ENCODE data around the gene NOS1AP. TPM values are rescaled to one million over a fixed set of nuclear protein-coding genes. Genes with fewer than 3 reads are reported as not detected.

NOS1AP gene
- total and polyA plus RNA-seq, 9 of the 15 experiments (the other 6 are each of a cell fraction or from before 2014, with no cell fraction given): 0.07 to 1.5 (median 0.22) TPM

DNA sequence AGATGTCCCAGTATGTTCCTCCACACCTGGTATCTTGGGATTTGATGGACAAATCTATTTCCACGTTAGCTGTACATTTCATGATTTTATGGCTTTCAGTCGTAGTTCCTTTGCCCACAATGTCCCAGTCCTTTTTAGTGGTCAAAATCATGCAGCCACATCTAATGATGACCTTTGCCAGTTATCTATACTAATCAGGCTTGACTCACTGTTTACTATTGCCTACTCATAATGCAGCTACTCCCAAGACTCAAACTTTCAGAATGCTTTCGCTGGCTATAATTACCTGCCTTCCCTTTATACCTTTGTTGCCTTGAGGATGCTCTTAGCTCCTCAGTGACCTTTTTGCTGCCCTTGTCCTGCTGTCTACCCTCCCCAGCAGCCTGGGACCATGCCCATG lies 6.4 kb downstream of the NOS1AP start:
- BruUV-seq (replicated peaks): no TSS peak
- Histone ChIP-seq H3K9ac (ENCODE audit: insufficient read depth in 1 of 2, low read depth in 2 of 2, low read length in 2 of 2) (no peak overlapping the region), H3K9me1 (ENCODE audit: control insufficient read depth, insufficient read depth, low read length) (no peaks in the 10 kb centered on the region), H3K4me1 (replicated peaks in 1 of 2; ENCODE audit: control insufficient read depth in 2 of 2, insufficient read depth in 2 of 2, low read length in 2 of 2) (no peaks in the 10 kb centered on the region), H3K27me3 (ENCODE audit: control insufficient read depth in 2 of 2, insufficient read depth in 2 of 2, low read length in 2 of 2) (peaks cover 9 to 17% of the 10 kb centered on the region in 2 experiments), H2AFZ (ENCODE audit: low read depth, low read length) (no peak overlapping the region), H3K36me3 (ENCODE audit: control insufficient read depth, insufficient read depth, low read length) (no peaks in the 10 kb centered on the region), H3K9me3 (replicated peaks; ENCODE audit: control insufficient read depth, insufficient read depth, low read depth, low read length) (no peaks in the 10 kb centered on the region), H3K27ac (ENCODE audit: extremely low read depth, low read depth, low read length) (no peak overlapping the region), H3K4me2 (ENCODE audit: insufficient read depth, low read length) (no peak overlapping the region), H4K20me1 (replicated peaks; ENCODE audit: control insufficient read depth, insufficient read depth, low read length) (peaks cover 3% of the 10 kb centered on the region; the same call in 1 of the 2 replicates), H3K79me2 (ENCODE audit: control insufficient read depth, insufficient read depth, low read length) (no peaks in the 10 kb centered on the region), H3K4me3 (no peak overlapping the region)
- no peak for ATAC-seq
- in situ Hi-C loops (cut with MboI): no loop called here
- no peak for TF ChIP-seq RAD51 (IDR thresholded peaks at IDR 0.05; ENCODE audit: borderline replicate concordance, low read depth)
- TF ChIP-seq ZHX1 (conservative IDR thresholded peaks at IDR 0.05; ENCODE audit: low read length): no peak
- no peak for TF ChIP-seq ID3 (CRISPR knock-in tag; IDR thresholded peaks at IDR 0.05)
- TF ChIP-seq ID3 (tag; IDR thresholded peaks at IDR 0.05): 0 out of 2 replicates have a peak, but pooled peaks have one; percentile 29
- TF ChIP-seq SRSF1 (IDR thresholded peaks at IDR 0.05; ENCODE audit: low read depth, low read length): no peak
- no peak for TF ChIP-seq ZNF695 (CRISPR knock-in tag; IDR thresholded peaks at IDR 0.05)
- 1% methylated on average over 3 of the region's 3 CpGs for WGBS (ENCODE audit: insufficient coverage, low coverage, missing lambda C conversion rate)
- intact Hi-C loops (cut with micrococcal nuclease): no loop called here
- no peak for FAIRE-seq
- POLR2A ChIA-PET: no interaction called here
- CTCF ChIA-PET (ENCODE audit: low intra/inter-chr PET ratio): no interaction called here
- no peak for DNase-seq (ENCODE audit: extremely low read depth in 1 of 4, low spot score in 3 of 4)
